Gastroesophageal sphincter (tissue), 3 donors: ENCODE data around the gene IGF2R.

Experiments
- CTCF ChIP-seq, 4 experiments: fragments of 200-600 bp in 2 of 4; fragments of 450-650 bp in 2 of 4; sonication (generic) in 1 of 4; IDR thresholded peaks; one replicate each; pipeline ENCODE4 v1.5.1; 2017 to 2019; ENCODE audit warnings: antibody characterized with exemption in 4 of 4, mild to moderate bottlenecking in 2 of 4, moderate library complexity in 2 of 4
- EP300 ChIP-seq: sonication (generic); formaldehyde crosslinking; IDR thresholded peaks from one replicate; pipeline ENCODE4 v1.6.1; 2017; ENCODE audit warnings: antibody characterized with exemption, mild to moderate bottlenecking
- POLR2AphosphoS5 ChIP-seq: sonication (generic); formaldehyde crosslinking; IDR thresholded peaks from one replicate; pipeline ENCODE4 v1.6.1; 2017; ENCODE audit warnings: antibody characterized with exemption

GRCh38 chr6:160135907-160136655, 167.2 kb downstream of the IGF2R start:
- no peak for TF ChIP-seq POLR2AphosphoS5
- no peak for TF ChIP-seq CTCF (IDR thresholded peaks at IDR 0.05)
- TF ChIP-seq EP300, result no peak
